Natural killer cell (primary cell): ENCODE results near the gene PDE4D. TPM values are rescaled to one million over a fixed set of nuclear protein-coding genes. Genes with fewer than 3 reads are reported as not detected.

Experiments
- ATAC-seq, 3 donors: fragments of 150-1000 bp in 2 of 3; fragments of 200-7000 bp in 1 of 3; cut with Tn5 transposase; 1 replicate in 1 of 3; 2 replicates in 2 of 3; pipeline ENCODE4 v1.10.0; 2021; ENCODE audit warnings: mild to moderate bottlenecking in 2 of 3, moderate library complexity in 2 of 3
- DNase-seq, 2 donors: peaks; one replicate each; pipeline versions ENCODE4 v3.0.0 to v3.0.0-alpha.2; 2013 to 2021; ENCODE audit warnings: mixed read lengths in 1 of 2
- H3K27ac ChIP-seq: one replicate; pipeline ENCODE4 v1.5.1; 2013; ENCODE audit warnings: mild to moderate bottlenecking, low read length
- H3K27me3 ChIP-seq: one replicate; pipeline ENCODE4 v1.6.1; 2013; ENCODE audit warnings: low read length; ENCODE audit not compliant: control insufficient read depth, insufficient read depth
- H3K36me3 ChIP-seq: one replicate; pipeline ENCODE4 v1.6.1; 2013; ENCODE audit warnings: low read length; ENCODE audit not compliant: control insufficient read depth, insufficient read depth
- H3K4me1 ChIP-seq: one replicate; pipeline ENCODE4 v1.6.1; 2013; ENCODE audit warnings: low read length; ENCODE audit not compliant: control insufficient read depth, insufficient read depth
- H3K4me3 ChIP-seq: one replicate; pipeline ENCODE4 v1.5.1; 2013; ENCODE audit warnings: low read length
- H3K9me3 ChIP-seq: one replicate; pipeline ENCODE4 v1.6.1; 2013; ENCODE audit warnings: low read length; ENCODE audit not compliant: control insufficient read depth, insufficient read depth
- H3K27ac Mint-ChIP-seq, 2 donors: one replicate each; pipeline ENCODE4 v1.8.0; 2022; ENCODE audit warnings: mild to moderate bottlenecking in 2 of 2, mixed read lengths in 2 of 2, moderate library complexity in 1 of 2
- H3K27me3 Mint-ChIP-seq, 2 donors: one replicate each; pipeline ENCODE4 v1.8.0; 2022; ENCODE audit warnings: low read depth in 2 of 2, mixed read lengths in 2 of 2
- H3K36me3 Mint-ChIP-seq: one replicate; pipeline ENCODE4 v1.8.0; 2022; ENCODE audit warnings: mixed read lengths
- H3K4me1 Mint-ChIP-seq, 2 donors: one replicate each; pipeline ENCODE4 v1.8.0; 2022; ENCODE audit warnings: mixed read lengths in 2 of 2
- H3K4me3 Mint-ChIP-seq: one replicate; pipeline ENCODE4 v1.8.0; 2022; ENCODE audit warnings: mild to moderate bottlenecking, moderate library complexity, mixed read lengths
- H3K9me3 Mint-ChIP-seq, 2 donors: one replicate each; pipeline ENCODE4 v1.8.0; 2022; ENCODE audit warnings: mixed read lengths in 2 of 2
- CTCF ChIP-seq: fragments of 200-600 bp; IDR thresholded peaks from one replicate; pipeline ENCODE4 v1.8.0; 2022; ENCODE audit warnings: antibody characterized with exemption
- WGBS: methylation state at CpG from one replicate; pipeline ENCODE4 v1.1.7; 2013; ENCODE audit warnings: missing lambda C conversion rate; ENCODE audit not compliant: insufficient coverage; 5-methylcytosine and 5-hydroxymethylcytosine counted together
- intact Hi-C: fragments of 100-400 bp; cut with micrococcal nuclease; formaldehyde crosslinking; loops from one replicate; pipeline ENCODE4 v1.14.2; 2022
- total RNA-seq, 4 donors: library from RNA; stranded (reverse); fragments of 120-200 nt in 1 of 4; gene quantifications; one replicate each; pipeline versions ENCODE4 v1.2.3 to v1.2.4, GENCODE V29; 2013 to 2022

PDE4D gene
- total RNA-seq, 3 donors from 2014 or later (not counting 1 experiment from before 2014, with no cell fraction given), result 109 to 170 (median 116) TPM

- DNase-seq (no peak), ATAC-seq (no peak)
- no peaks in the 10 kb centered on the region for H3K4me1 Mint-ChIP-seq
- no peak overlapping the region for H3K4me3 Mint-ChIP-seq
- 94% methylated on average over 3 of the region's 4 CpGs for WGBS
- peaks cover 7% of the 10 kb centered on the region for H3K36me3 Mint-ChIP-seq
- Histone ChIP-seq H3K27ac (no peak overlapping the region), H3K4me1 (no peaks in the 10 kb centered on the region), H3K27me3 (no peaks in the 10 kb centered on the region), H3K4me3 (no peak overlapping the region), H3K36me3 (no peaks in the 10 kb centered on the region), H3K9me3 (no peaks in the 10 kb centered on the region)
- H3K9me3 Mint-ChIP-seq, result no peaks in the 10 kb centered on the region
- no peak overlapping the region for H3K27ac Mint-ChIP-seq
- intact Hi-C loops, result loop anchor here (5.0 kb wide), 2 partner anchors 37 to 482 kb away; no protein-coding TSS in a partner anchor
- peaks cover 0 to 3% of the 10 kb centered on the region in 2 donors for H3K27me3 Mint-ChIP-seq
- no peak for TF ChIP-seq CTCF
Observed at GRCh38 chr5:59368951-59369350, 524.6 kb downstream of the PDE4D start.

DNA sequence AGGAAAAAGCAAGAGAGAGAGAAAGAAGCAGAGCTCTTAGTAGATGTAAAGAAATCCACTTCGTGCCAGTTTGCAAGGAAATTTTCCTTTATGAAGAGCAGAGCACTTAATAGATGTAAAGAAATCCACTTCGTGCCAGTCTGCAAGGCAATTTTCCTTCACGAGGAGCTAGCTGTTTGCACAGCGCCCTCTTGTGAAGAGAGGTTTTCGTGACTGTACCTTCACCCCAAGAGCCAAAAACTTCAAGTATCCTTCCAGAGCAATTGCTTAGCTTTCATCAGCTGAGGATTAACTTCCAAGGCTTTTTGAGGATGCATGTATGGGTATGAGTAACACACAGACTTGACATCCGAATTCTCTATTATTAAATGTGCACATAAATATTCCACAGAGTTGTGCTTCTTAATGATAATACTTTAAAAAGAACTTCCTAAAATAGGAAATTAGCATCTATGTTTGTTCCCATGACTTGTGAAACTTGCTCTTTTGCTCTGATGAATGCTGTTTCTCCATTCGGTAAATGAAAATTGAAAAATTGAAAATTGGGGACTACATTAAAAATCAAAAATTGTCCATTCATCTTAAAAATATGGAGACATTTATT is 525.6 kb downstream of the PDE4D start:
- 5% methylated on average over 5 of the region's 7 CpGs for WGBS
- peak in 2 of 3 donors; percentile 71 to 77 for ATAC-seq
- no peaks in the 10 kb centered on the region for H3K36me3 ChIP-seq

DNA sequence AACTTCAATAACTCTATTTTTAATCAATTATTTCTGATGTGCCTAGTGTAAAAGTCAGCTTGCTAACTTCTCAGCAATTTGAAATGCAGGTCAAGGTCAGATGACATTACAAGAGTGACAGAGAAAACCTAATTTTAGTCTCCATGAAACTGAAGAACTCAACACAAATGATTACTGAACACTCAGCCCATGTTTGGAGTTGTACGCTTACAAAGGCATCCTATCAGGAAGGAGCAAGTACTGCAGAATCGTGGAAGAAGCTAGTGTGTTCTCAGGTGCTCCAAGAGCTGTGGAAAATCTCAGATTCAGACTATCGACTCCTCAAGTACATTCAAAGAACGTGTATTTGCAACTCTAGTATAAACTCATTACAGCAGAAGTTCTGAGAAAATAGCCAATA is 526.7 kb downstream of the PDE4D start:
- Histone ChIP-seq H3K4me1 (no peaks in the 10 kb centered on the region), H3K9me3 (no peaks in the 10 kb centered on the region), H3K36me3 (no peaks in the 10 kb centered on the region), H3K4me3 (no peak overlapping the region), H3K27ac (no peak overlapping the region), H3K27me3 (no peaks in the 10 kb centered on the region)
- no peaks in the 10 kb centered on the region for H3K36me3 Mint-ChIP-seq
- WGBS, result 90% methylated on average over 4 of the region's 4 CpGs
- no peak overlapping the region for H3K27ac Mint-ChIP-seq
- intact Hi-C loops, result loop anchor here (1.0 to 5.0 kb wide), 4 partner anchors 8 to 479 kb away; no protein-coding TSS in a partner anchor
- H3K4me1 Mint-ChIP-seq, result no peaks in the 10 kb centered on the region
- peaks cover 0 to 6% of the 10 kb centered on the region in 2 donors for H3K27me3 Mint-ChIP-seq
- ATAC-seq, result no peak
- no peaks in the 10 kb centered on the region for H3K9me3 Mint-ChIP-seq
- DNase-seq, result no peak
- H3K4me3 Mint-ChIP-seq, result no peak overlapping the region
- TF ChIP-seq CTCF, result no peak

More for the DNA sequence above, 525.6 kb downstream of the PDE4D start:
- Mint-ChIP-seq H3K27me3 (peaks cover 0 to 4% of the 10 kb centered on the region in 2 donors), H3K9me3 (no peaks in the 10 kb centered on the region), H3K4me1 (no peaks in the 10 kb centered on the region), H3K36me3 (no peaks in the 10 kb centered on the region), H3K27ac (no peak overlapping the region), H3K4me3 (no peak overlapping the region)
- Histone ChIP-seq H3K9me3 (no peaks in the 10 kb centered on the region), H3K4me1 (no peaks in the 10 kb centered on the region), H3K27me3 (no peaks in the 10 kb centered on the region), H3K27ac (no peak overlapping the region), H3K4me3 (no peak overlapping the region)
- TF ChIP-seq CTCF, result peak; percentile 77
- intact Hi-C loops, result loop anchor here (1.0 to 5.0 kb wide), 4 partner anchors 10 to 481 kb away; no protein-coding TSS in a partner anchor
- peak; percentile 30 to 69 for DNase-seq

DNA sequence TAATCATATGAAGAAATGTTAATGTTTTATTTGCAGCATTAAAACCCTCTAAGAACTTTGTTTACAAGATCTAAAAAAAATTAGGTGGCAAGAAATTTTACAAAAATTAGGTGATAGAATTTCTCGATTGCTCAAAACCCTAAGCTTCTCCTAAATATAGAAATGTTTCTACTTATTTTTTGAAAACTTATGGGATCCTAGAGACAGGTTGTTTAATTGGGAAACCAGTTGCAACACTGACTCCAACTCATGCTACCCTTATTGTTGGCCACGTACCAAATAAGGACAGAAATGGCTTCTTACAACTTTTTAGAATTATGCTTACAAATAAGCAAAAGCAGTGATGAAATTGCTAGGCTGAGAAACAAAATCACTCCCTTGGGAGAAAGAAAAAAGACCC is 531.1 kb downstream of the PDE4D start:
- peaks cover 15 to 19% of the 10 kb centered on the region in 2 donors for H3K4me1 Mint-ChIP-seq
- H3K27me3 Mint-ChIP-seq, result peaks cover 0 to 3% of the 10 kb centered on the region in 2 donors
- H3K4me3 Mint-ChIP-seq, result no peak overlapping the region
- DNase-seq, result no peak
- intact Hi-C loops, result no loop called here
- Histone ChIP-seq H3K27me3 (no peaks in the 10 kb centered on the region), H3K27ac (no peak overlapping the region), H3K4me1 (peaks cover 7% of the 10 kb centered on the region), H3K9me3 (no peaks in the 10 kb centered on the region), H3K36me3 (no peaks in the 10 kb centered on the region), H3K4me3 (no peak overlapping the region)
- ATAC-seq, result no peak
- H3K36me3 Mint-ChIP-seq, result no peaks in the 10 kb centered on the region
- no peak for TF ChIP-seq CTCF
- no peak overlapping the region for H3K27ac Mint-ChIP-seq
- 82% methylated on average over 1 of the region's 2 CpGs for WGBS
- H3K9me3 Mint-ChIP-seq, result no peaks in the 10 kb centered on the region
